ENCODE results near the gene CAMKK2.
"Not testable (repeated sequence)": the region's sequence is repeated elsewhere in the genome, so short reads cannot be mapped to it uniquely, and the experiment has no call there.

- TF ChIP-seq CTCF (conservative IDR thresholded peaks at IDR 0.05; ENCODE audit: low read length); EZH2phosphoT487 (IDR thresholded peaks at IDR 0.05; ENCODE audit: borderline replicate concordance, low read depth, low read length): not testable (repeated sequence)
These were observed 69.6 kb downstream of the CAMKK2 start for GRCh38 chr12:121226871-121227270.
